CD4-positive, alpha-beta T cell treated with Interleukin-6 at 100 ng/mL for 8 hours (primary cell): ENCODE measurements around the gene PPFIBP2.

Experiments
- DNase-seq: peaks from one replicate; pipeline ENCODE4 v3.0.0-alpha.2; 2020; ENCODE audit warnings: mixed read lengths, low spot score

PPFIBP2 gene

GRCh38 chr11:7667460-7667859 is 153.7 kb downstream of the PPFIBP2 start:
- no peak for DNase-seq

- no peak for DNase-seq
Measured at GRCh38 chr11:7668464-7668863, 154.7 kb downstream of the PPFIBP2 start.

- no peak for DNase-seq
Measured at GRCh38 chr11:7668911-7669310, 155.1 kb downstream of the PPFIBP2 start.

- DNase-seq = no peak
Measured at GRCh38 chr11:7670641-7671040, 156.8 kb downstream of the PPFIBP2 start.

GRCh38 chr11:7671347-7672215 is 157.8 kb downstream of the PPFIBP2 start:
- no peak for DNase-seq

- no peak for DNase-seq
Measured at GRCh38 chr11:7672276-7672959, 158.6 kb downstream of the PPFIBP2 start.

- DNase-seq = no peak
Measured at GRCh38 chr11:7672960-7673723, 159.3 kb downstream of the PPFIBP2 start, which contains the start of gene CYB5R2. Gene CYB5R2 (minus strand): TSS chr11:7673500. CDS start chr11:7672825, 675 bp downstream.

- DNase-seq = no peak
Measured at GRCh38 chr11:7673724-7674434, 160.1 kb downstream of the PPFIBP2 start.

GRCh38 chr11:7675631-7676030 is 161.8 kb downstream of the PPFIBP2 start:
- DNase-seq = no peak

- DNase-seq = no peak
Measured at GRCh38 chr11:7677071-7677470, 163.3 kb downstream of the PPFIBP2 start.

GRCh38 chr11:7677796-7678201 is 164.0 kb downstream of the PPFIBP2 start:
- DNase-seq = no peak

- no peak for DNase-seq
Measured at GRCh38 chr11:7683571-7683970, 169.8 kb downstream of the PPFIBP2 start.

GRCh38 chr11:7686761-7687160 is 173.0 kb downstream of the PPFIBP2 start:
- no peak for DNase-seq

- DNase-seq = no peak
Measured at GRCh38 chr11:7687386-7687785, 173.6 kb downstream of the PPFIBP2 start.

- DNase-seq = peak; percentile 12
Measured at GRCh38 chr11:7688238-7688826, 174.5 kb downstream of the PPFIBP2 start.

GRCh38 chr11:7689239-7689638 is 175.4 kb downstream of the PPFIBP2 start:
- DNase-seq = no peak

- no peak for DNase-seq
Measured at GRCh38 chr11:7690648-7691047, 176.8 kb downstream of the PPFIBP2 start.

- DNase-seq = no peak
Measured at GRCh38 chr11:7691759-7692350, 178.1 kb downstream of the PPFIBP2 start.

GRCh38 chr11:7692426-7692825 is 178.6 kb downstream of the PPFIBP2 start:
- no peak for DNase-seq

GRCh38 chr11:7694235-7694634 is 180.4 kb downstream of the PPFIBP2 start:
- DNase-seq = no peak

GRCh38 chr11:7696424-7696823 is 182.6 kb downstream of the PPFIBP2 start:
- DNase-seq = no peak
